ENCODE measurements around the gene ANKRD24.

GRCh38 chr19:4227771-4228170 is 45.3 kb downstream of the ANKRD24 start:
- TF ChIP-seq CTCF (IDR thresholded peaks at IDR 0.05) (no peak), EZH2 (IDR thresholded peaks at IDR 0.05) (no peak), EZH2phosphoT487 (IDR thresholded peaks at IDR 0.05) (no peak)

Data from neural progenitor cell (in vitro differentiated cells).